Erythroblast (primary cell): ENCODE data around the gene GPSM3.
"Not testable (repeated sequence)": the region's sequence is repeated elsewhere in the genome, so short reads cannot be mapped to it uniquely, and the experiment has no call there.

ENCODE experiments used
- GATA1 ChIP-seq: IDR thresholded peaks from 2 replicates; pipeline ENCODE4 v1.6.1; 2011; ENCODE audit warnings: low read depth, mild to moderate bottlenecking, control low read depth, low read length, moderate library complexity
- POLR2A ChIP-seq: IDR thresholded peaks from 2 replicates; pipeline ENCODE4 v1.6.1; 2011; ENCODE audit warnings: mild to moderate bottlenecking, low read length

DNA sequence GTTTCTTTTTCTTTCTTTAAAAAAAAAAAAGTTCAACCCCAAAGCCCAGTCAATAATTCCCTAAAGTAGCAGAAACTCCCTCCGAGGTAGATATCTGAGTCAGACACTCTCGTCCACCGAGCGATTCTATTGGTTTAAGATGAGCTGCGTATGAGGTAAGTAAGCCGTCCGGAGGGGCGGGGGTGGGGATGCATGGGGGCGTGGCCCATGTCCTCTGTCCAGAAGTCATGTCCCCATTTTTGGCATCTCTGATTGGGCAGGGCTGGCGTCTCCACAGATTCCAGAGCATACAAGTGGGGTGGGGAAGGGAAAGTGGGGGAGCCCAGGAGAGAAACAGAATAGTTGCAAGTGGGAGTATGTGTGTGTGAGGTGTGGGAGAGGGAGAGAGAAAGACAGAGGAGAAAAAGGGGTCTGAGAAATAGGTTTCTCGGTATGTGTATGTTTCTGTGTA is 6.7 kb downstream of the GPSM3 start:
- not testable (repeated sequence) for TF ChIP-seq POLR2A, GATA1
